HL-60 (cell line): ENCODE measurements around the gene NFIB.

Experiments used
- DNase-seq, 2 experiments: peaks; one replicate each; pipeline ENCODE4 v3.0.0-alpha.2; 2010 to 2020; ENCODE audit warnings: low read depth in 1 of 2, low spot score in 1 of 2
- H3K27ac ChIP-seq: fragments of 250-450 bp; sonication (Bioruptor Pico); replicated peaks from 2 replicates; pipeline ENCODE4 v1.5.1; 2020; ENCODE audit warnings: mild to moderate bottlenecking, moderate library complexity
- H3K27me3 ChIP-seq: fragments of 250-450 bp; sonication (Bioruptor Pico); 2 replicates; pipeline ENCODE4 v1.5.1; 2021; ENCODE audit warnings: mild to moderate bottlenecking, moderate library complexity; ENCODE audit not compliant: insufficient read depth, poor library complexity, severe bottlenecking
- H3K4me3 ChIP-seq: replicated peaks from 2 replicates; pipeline ENCODE4 v1.5.1; 2011; ENCODE audit warnings: mild to moderate bottlenecking, control low read depth, low read length; ENCODE audit not compliant: insufficient read depth
- GABPA ChIP-seq: IDR thresholded peaks from 2 replicates; pipeline ENCODE4 v1.6.1; 2012; ENCODE audit warnings: low read depth
- POLR2AphosphoS5 ChIP-seq: IDR thresholded peaks from 2 replicates; pipeline ENCODE4 v1.6.1; 2012; ENCODE audit warnings: low read depth
- REST ChIP-seq: IDR thresholded peaks from 2 replicates; pipeline ENCODE4 v1.6.1; 2012; ENCODE audit warnings: low read depth; ENCODE audit not compliant: insufficient replicate concordance
- SPI1 ChIP-seq: IDR thresholded peaks from 2 replicates; pipeline ENCODE4 v1.6.1; 2012; ENCODE audit warnings: low read depth, mild to moderate bottlenecking, borderline replicate concordance
- TF ChIP-seq, protein P1 (sequence below): IDR thresholded peaks from one replicate; pipeline ENCODE4 v1.5.1; 2011; ENCODE audit warnings: low read length, control low read depth, inconsistent platforms; ENCODE audit not compliant: insufficient read depth

The NFIB gene

DNA sequence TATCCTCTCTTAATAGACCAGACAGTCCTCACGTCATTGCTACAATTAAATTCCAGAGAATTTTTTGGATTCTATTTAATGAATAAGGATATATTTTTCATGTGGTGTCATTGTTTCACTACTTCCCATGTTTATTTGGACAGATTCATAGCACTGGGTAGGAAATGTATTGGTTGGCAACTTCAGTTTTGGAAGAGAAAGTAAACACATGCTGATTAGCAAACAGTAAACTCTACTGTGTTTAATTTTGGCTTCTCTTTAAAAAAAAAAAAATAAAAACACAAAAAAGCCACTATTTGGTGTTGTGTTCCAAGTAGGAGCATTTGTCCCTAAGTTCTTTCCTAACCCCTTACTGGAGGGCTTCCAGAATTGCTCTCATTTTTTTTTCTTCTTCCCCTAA is 77.3 kb downstream of the NFIB start:
- no peak for DNase-seq
- no peak for TF ChIP-seq POLR2AphosphoS5
- no peak for TF ChIP-seq REST
- no peak for TF ChIP-seq GABPA
- TF ChIP-seq SPI1: no peak
- TF ChIP-seq, protein P1, sequence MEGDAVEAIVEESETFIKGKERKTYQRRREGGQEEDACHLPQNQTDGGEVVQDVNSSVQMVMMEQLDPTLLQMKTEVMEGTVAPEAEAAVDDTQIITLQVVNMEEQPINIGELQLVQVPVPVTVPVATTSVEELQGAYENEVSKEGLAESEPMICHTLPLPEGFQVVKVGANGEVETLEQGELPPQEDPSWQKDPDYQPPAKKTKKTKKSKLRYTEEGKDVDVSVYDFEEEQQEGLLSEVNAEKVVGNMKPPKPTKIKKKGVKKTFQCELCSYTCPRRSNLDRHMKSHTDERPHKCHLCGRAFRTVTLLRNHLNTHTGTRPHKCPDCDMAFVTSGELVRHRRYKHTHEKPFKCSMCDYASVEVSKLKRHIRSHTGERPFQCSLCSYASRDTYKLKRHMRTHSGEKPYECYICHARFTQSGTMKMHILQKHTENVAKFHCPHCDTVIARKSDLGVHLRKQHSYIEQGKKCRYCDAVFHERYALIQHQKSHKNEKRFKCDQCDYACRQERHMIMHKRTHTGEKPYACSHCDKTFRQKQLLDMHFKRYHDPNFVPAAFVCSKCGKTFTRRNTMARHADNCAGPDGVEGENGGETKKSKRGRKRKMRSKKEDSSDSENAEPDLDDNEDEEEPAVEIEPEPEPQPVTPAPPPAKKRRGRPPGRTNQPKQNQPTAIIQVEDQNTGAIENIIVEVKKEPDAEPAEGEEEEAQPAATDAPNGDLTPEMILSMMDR: no peak
- Histone ChIP-seq H3K27me3 (no peaks in the 10 kb centered on the region), H3K4me3 (no peak overlapping the region), H3K27ac (no peak overlapping the region)

GRCh38 chr9:14232111-14232510 is 81.8 kb downstream of the NFIB start:
- no peak for DNase-seq
- H3K4me3 ChIP-seq: no peak overlapping the region
- no peaks in the 10 kb centered on the region for H3K27me3 ChIP-seq
- TF ChIP-seq GABPA (no peak), SPI1 (no peak), POLR2AphosphoS5 (no peak), REST (no peak)
- TF ChIP-seq, protein P1: no peak
- H3K27ac ChIP-seq: no peak overlapping the region

DNA sequence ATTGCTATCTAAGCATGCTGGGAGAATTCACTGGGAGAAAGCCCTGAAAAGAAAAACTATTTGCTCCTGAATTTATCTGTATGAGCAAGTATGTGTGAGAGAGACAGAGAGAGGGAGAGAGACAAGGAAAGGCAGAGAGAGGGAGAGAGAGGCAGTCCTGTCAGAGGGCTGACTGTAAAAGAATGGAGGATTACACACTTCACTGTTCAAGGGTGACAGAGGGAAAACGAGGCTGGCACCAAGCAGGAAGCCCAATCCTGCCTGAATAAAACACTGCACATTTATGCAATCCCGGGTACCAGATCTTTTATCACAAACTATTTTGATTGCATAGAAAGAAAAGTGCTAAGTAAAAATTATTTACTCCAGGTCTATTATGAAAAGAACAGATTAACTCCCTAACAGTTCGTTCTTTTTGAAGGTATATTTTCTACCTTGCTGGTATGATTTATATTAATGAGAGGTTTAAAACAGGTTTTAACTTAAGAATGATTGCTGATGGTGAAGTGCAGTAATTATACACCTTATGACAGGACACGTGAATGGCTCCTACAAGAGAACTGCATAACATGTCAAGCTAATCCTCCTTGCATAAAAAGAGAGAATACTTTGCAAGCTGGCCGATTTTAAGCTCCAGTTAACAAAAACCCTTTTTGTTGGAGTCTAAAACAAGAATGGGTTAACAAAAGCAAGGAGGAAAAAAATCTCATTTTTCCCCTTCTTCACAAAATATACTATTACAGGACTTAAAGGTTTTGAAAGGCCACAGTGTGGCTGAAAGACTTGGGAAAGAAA is 82.5 kb downstream of the NFIB start:
- TF ChIP-seq, protein P1: no peak
- no peak for DNase-seq
- Histone ChIP-seq H3K4me3 (no peak overlapping the region), H3K27me3 (no peaks in the 10 kb centered on the region), H3K27ac (no peak overlapping the region)

DNA sequence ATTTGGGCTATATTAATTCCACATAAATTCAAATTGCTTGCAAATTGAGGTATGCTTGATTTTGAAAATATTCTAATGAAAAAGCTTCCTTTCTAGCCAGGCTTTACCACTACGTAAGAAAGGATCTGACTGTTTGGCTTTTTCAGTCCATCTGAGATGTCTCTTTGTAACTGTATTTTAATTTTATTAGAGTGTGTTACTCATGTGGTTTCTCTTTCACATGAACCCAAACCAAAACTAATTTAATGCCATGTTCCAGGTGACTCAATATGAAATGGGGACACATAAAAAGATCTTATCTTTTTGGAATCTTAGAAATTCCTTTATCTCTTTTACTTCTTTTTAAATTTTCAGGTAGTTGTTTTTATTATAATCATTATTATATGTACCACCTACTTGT is 85.3 kb downstream of the NFIB start:
- no peak overlapping the region for H3K27ac ChIP-seq

More for the DNA sequence above, 85.3 kb downstream of the NFIB start:
- no peaks in the 10 kb centered on the region for H3K27me3 ChIP-seq
- no peak for TF ChIP-seq POLR2AphosphoS5
- no peak for TF ChIP-seq REST
- no peak for TF ChIP-seq SPI1
- TF ChIP-seq, protein P1: no peak
- TF ChIP-seq GABPA: no peak
- DNase-seq: no peak
- H3K4me3 ChIP-seq: no peak overlapping the region
